KOPT-K1 (cell line): Measurements from ENCODE around the gene ROPN1B.
"Not testable (repeated sequence)": the region's sequence is repeated elsewhere in the genome, so short reads cannot be mapped to it uniquely, and the experiment has no call there.

Experiments
- H3K27ac ChIP-seq: fragments of 200-600 bp; sonication (generic); 2 replicates; pipeline ENCODE4 v1.5.1; 2016; ENCODE audit warnings: antibody characterized with exemption, mild to moderate bottlenecking, low read depth, low read length; ENCODE audit not compliant: poor library complexity, severe bottlenecking
- H3K36me3 ChIP-seq: fragments of 200-600 bp; sonication (generic); 2 replicates; pipeline ENCODE4 v1.5.1; 2017; ENCODE audit warnings: antibody characterized with exemption, mild to moderate bottlenecking, low read length, moderate library complexity; ENCODE audit not compliant: insufficient read depth
- H3K9me3 ChIP-seq: fragments of 200-600 bp; sonication (generic); 2 replicates; pipeline ENCODE4 v1.5.1; 2017; ENCODE audit warnings: antibody characterized with exemption, low read length, mild to moderate bottlenecking; ENCODE audit not compliant: insufficient read depth, poor library complexity, severe bottlenecking

Gene ROPN1B

GRCh38 chr3:125968701-125969592 lies at the start of gene ROPN1B:
Gene ROPN1B (plus strand): TSS chr3:125969178. CDS start chr3:125972055, 2,877 bp downstream.
- H3K27ac ChIP-seq, H3K36me3 ChIP-seq, H3K9me3 ChIP-seq: not testable (repeated sequence)

GRCh38 chr3:125920191-125920590 lies 48.8 kb upstream of the ROPN1B start:
- not testable (repeated sequence) for H3K9me3 ChIP-seq, H3K36me3 ChIP-seq, H3K27ac ChIP-seq

- not testable (repeated sequence) for H3K36me3 ChIP-seq, H3K9me3 ChIP-seq, H3K27ac ChIP-seq
These were observed 48.2 kb upstream of the ROPN1B start for GRCh38 chr3:125920751-125921279.

GRCh38 chr3:125921712-125922111 lies 47.3 kb upstream of the ROPN1B start:
- H3K9me3 ChIP-seq, H3K27ac ChIP-seq, H3K36me3 ChIP-seq: not testable (repeated sequence)

GRCh38 chr3:125923324-125924115 lies 45.5 kb upstream of the ROPN1B start:
- H3K36me3 ChIP-seq, H3K9me3 ChIP-seq, H3K27ac ChIP-seq: not testable (repeated sequence)

GRCh38 chr3:125924276-125924675 lies 44.7 kb upstream of the ROPN1B start:
- not testable (repeated sequence) for H3K27ac ChIP-seq, H3K9me3 ChIP-seq, H3K36me3 ChIP-seq

- not testable (repeated sequence) for H3K9me3 ChIP-seq, H3K27ac ChIP-seq, H3K36me3 ChIP-seq
These were observed 43.3 kb upstream of the ROPN1B start for GRCh38 chr3:125925727-125926126.

GRCh38 chr3:125928771-125929545 lies 40.0 kb upstream of the ROPN1B start:
- H3K9me3 ChIP-seq, H3K36me3 ChIP-seq, H3K27ac ChIP-seq: not testable (repeated sequence)

GRCh38 chr3:125929765-125930164 lies 39.2 kb upstream of the ROPN1B start:
- H3K27ac ChIP-seq, H3K9me3 ChIP-seq, H3K36me3 ChIP-seq: not testable (repeated sequence)

- H3K36me3 ChIP-seq, H3K27ac ChIP-seq, H3K9me3 ChIP-seq: not testable (repeated sequence)
These were observed 37.6 kb upstream of the ROPN1B start for GRCh38 chr3:125931355-125931880.

GRCh38 chr3:125933397-125934173 lies 35.4 kb upstream of the ROPN1B start:
- not testable (repeated sequence) for H3K9me3 ChIP-seq, H3K36me3 ChIP-seq, H3K27ac ChIP-seq

GRCh38 chr3:125935252-125935874 lies 33.6 kb upstream of the ROPN1B start:
- not testable (repeated sequence) for H3K36me3 ChIP-seq, H3K9me3 ChIP-seq, H3K27ac ChIP-seq

- H3K9me3 ChIP-seq, H3K27ac ChIP-seq, H3K36me3 ChIP-seq: not testable (repeated sequence)
These were observed 32.7 kb upstream of the ROPN1B start for GRCh38 chr3:125936210-125936815.
